Neural progenitor cell (in vitro differentiated cells): Measurements from ENCODE around the gene DELE1. TPM values are rescaled to one million over a fixed set of nuclear protein-coding genes. Genes with fewer than 3 reads are reported as not detected.
A peak's percentile ranks its signal among the peaks of the same experiment; 100 is the strongest.

ENCODE experiments used
- DNase-seq: peaks from one replicate; pipeline ENCODE4 v3.0.0-alpha.2; 2016; ENCODE audit warnings: low spot score
- H2AFZ ChIP-seq: fragments of 200-600 bp; sonication (generic); replicated peaks from 2 replicates; pipeline ENCODE4 v1.6.1; 2016; ENCODE audit warnings: antibody characterized with exemption
- H3F3A ChIP-seq: fragments of 200-600 bp; sonication (generic); 2 replicates; pipeline ENCODE4 v1.6.1; 2016; ENCODE audit warnings: antibody characterized with exemption, low read depth
- H3K27ac ChIP-seq: fragments of 200-600 bp; sonication (generic); 2 replicates; pipeline ENCODE4 v1.5.1; 2016; ENCODE audit warnings: mild to moderate bottlenecking
- H3K27me3 ChIP-seq: fragments of 200-600 bp; sonication (generic); 2 replicates; pipeline ENCODE4 v1.6.1; 2016; ENCODE audit warnings: mild to moderate bottlenecking, moderate library complexity
- H3K36me3 ChIP-seq: fragments of 200-600 bp; sonication (generic); 2 replicates; pipeline ENCODE4 v1.5.1; 2016
- H3K4me1 ChIP-seq: fragments of 200-600 bp; sonication (generic); 2 replicates; pipeline ENCODE4 v1.6.1; 2016; ENCODE audit warnings: mixed run types
- H3K4me2 ChIP-seq: fragments of 200-600 bp; sonication (generic); 2 replicates; pipeline ENCODE4 v1.6.1; 2016
- H3K4me3 ChIP-seq: fragments of 200-600 bp; sonication (generic); 2 replicates; pipeline ENCODE4 v1.5.1; 2016
- H3K79me2 ChIP-seq: fragments of 200-600 bp; sonication (generic); 2 replicates; pipeline ENCODE4 v1.6.1; 2016; ENCODE audit warnings: low read depth
- H3K9ac ChIP-seq: fragments of 200-600 bp; sonication (generic); 2 replicates; pipeline ENCODE4 v1.6.1; 2016
- H3K9me3 ChIP-seq: fragments of 200-600 bp; sonication (generic); 2 replicates; pipeline ENCODE4 v1.5.1; 2016; ENCODE audit warnings: low read depth
- H4K20me1 ChIP-seq: fragments of 200-600 bp; sonication (generic); 2 replicates; pipeline ENCODE4 v1.6.1; 2016; ENCODE audit warnings: low read depth
- H3K27ac Mint-ChIP-seq: 3 replicates; pipeline ENCODE4 v1.8.0; 2021; ENCODE audit warnings: mixed read lengths
- H3K27me3 Mint-ChIP-seq: 2 replicates; pipeline ENCODE4 v1.8.0; 2022; ENCODE audit warnings: low read depth, mild to moderate bottlenecking, inconsistent platforms, moderate library complexity, mixed read lengths; ENCODE audit not compliant: insufficient read depth
- H3K36me3 Mint-ChIP-seq: 3 replicates; pipeline ENCODE4 v1.8.0; 2021; ENCODE audit warnings: mixed read lengths
- H3K4me1 Mint-ChIP-seq: 3 replicates; pipeline ENCODE4 v1.8.0; 2021; ENCODE audit warnings: mixed read lengths
- H3K4me3 Mint-ChIP-seq: 3 replicates; pipeline ENCODE4 v1.8.0; 2021; ENCODE audit warnings: mild to moderate bottlenecking, moderate library complexity, mixed read lengths
- H3K9me3 Mint-ChIP-seq: 3 replicates; pipeline ENCODE4 v1.8.0; 2020; ENCODE audit warnings: mixed read lengths
- EZH2 ChIP-seq: fragments of 200-600 bp; sonication (generic); IDR thresholded peaks from 2 replicates; pipeline ENCODE4 v1.6.1; 2017; ENCODE audit warnings: antibody characterized with exemption, mild to moderate bottlenecking, moderate library complexity
- EZH2phosphoT487 ChIP-seq: fragments of 200-600 bp; sonication (generic); IDR thresholded peaks from 2 replicates; pipeline ENCODE4 v1.6.1; 2017; ENCODE audit warnings: antibody characterized with exemption
- total RNA-seq: library from RNA; depleted of rRNA; stranded (reverse); fragments of >200 nt; gene quantifications from 2 replicates; pipeline ENCODE4 v1.2.3, GENCODE V29; 2015; ENCODE audit warnings: low replicate concordance
- TF ChIP-seq, protein P1 (sequence below): fragments of 200-600 bp; sonication (generic); IDR thresholded peaks from 2 replicates; pipeline ENCODE4 v1.5.1; 2017; ENCODE audit warnings: antibody characterized with exemption, mild to moderate bottlenecking

The DELE1 gene
- total RNA-seq, 1 donor from 2014 or later = 47.7 TPM

DNA sequence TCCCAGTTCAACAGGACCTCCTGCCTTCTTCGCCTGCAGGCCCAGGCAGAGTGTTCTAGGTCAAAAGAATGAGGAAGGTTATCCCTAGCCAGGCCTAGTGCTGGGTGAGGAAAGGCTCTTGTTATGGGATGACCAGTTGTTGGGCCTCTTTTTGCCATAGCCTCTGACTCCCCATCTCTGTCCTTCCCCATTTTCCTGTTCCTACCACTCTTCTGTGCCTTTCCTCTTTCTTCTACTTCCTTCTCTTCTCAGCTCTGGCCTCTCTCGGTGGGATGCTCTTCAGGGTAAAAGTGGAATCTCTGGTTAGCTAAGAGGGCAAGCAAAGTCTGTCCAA is 44.3 kb upstream of the DELE1 start:
- Histone ChIP-seq H3K4me3 (peak overlapping the region; percentile 0), H2AFZ (no peak overlapping the region), H3K79me2 (peaks cover 36% of the 10 kb centered on the region), H3K9me3 (no peaks in the 10 kb centered on the region), H3K27ac (no peak overlapping the region), H3K27me3 (peaks cover 13% of the 10 kb centered on the region), H3F3A (peaks cover 77% of the 10 kb centered on the region), H4K20me1 (peaks cover 40% of the 10 kb centered on the region), H3K36me3 (no peaks in the 10 kb centered on the region), H3K9ac (no peak overlapping the region), H3K4me1 (peaks cover 54% of the 10 kb centered on the region), H3K4me2 (peak overlapping the region; percentile 97)
- H3K27ac Mint-ChIP-seq = peak overlapping the region; percentile 1
- no peak for DNase-seq
- TF ChIP-seq EZH2 (no peak), EZH2phosphoT487 (no peak)
- TF ChIP-seq, protein P1, sequence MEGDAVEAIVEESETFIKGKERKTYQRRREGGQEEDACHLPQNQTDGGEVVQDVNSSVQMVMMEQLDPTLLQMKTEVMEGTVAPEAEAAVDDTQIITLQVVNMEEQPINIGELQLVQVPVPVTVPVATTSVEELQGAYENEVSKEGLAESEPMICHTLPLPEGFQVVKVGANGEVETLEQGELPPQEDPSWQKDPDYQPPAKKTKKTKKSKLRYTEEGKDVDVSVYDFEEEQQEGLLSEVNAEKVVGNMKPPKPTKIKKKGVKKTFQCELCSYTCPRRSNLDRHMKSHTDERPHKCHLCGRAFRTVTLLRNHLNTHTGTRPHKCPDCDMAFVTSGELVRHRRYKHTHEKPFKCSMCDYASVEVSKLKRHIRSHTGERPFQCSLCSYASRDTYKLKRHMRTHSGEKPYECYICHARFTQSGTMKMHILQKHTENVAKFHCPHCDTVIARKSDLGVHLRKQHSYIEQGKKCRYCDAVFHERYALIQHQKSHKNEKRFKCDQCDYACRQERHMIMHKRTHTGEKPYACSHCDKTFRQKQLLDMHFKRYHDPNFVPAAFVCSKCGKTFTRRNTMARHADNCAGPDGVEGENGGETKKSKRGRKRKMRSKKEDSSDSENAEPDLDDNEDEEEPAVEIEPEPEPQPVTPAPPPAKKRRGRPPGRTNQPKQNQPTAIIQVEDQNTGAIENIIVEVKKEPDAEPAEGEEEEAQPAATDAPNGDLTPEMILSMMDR = no peak
- H3K27me3 Mint-ChIP-seq = peaks cover 30% of the 10 kb centered on the region
- H3K36me3 Mint-ChIP-seq = no peaks in the 10 kb centered on the region
- peak overlapping the region; percentile 84 for H3K4me3 Mint-ChIP-seq
- peaks cover 68% of the 10 kb centered on the region for H3K4me1 Mint-ChIP-seq
- H3K9me3 Mint-ChIP-seq = no peaks in the 10 kb centered on the region

DNA sequence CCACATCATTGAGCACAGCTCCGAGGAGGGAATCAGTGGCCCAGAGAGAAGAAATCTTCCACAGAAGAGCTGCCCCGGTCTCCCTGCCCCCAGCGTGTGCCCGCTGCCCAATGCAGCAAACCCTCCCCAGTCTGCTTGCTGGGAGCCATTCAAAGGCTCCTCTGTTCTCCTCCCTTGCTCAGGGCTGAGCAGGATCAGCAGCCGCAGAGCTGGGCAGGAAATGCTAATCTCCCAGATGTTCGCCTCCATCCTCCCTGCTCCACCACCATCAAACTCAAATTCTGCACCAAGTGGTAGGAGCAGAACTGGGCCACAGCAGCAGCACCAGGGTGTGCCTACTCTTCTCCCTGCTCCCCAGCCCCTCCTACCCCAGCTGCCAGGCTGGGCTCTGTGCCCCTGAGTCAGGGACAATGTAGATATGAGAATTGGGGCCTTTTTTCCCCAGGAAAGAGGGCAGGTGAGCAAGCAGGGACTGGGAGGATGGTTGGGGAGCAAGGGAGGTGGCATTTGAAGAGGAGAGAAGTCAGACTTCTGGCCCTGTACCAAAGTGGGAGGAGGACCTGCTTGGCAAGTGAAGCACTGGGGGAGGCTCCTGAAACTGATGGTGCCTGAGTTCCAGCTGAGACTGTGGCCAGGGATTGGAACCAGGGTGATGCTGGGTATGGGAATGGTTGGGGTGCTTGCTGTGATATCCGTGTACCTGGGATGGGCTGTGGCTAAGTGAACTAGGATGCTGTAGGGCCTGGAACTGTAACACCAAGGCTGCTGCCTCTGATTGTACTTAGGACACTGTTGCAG is 43.5 kb upstream of the DELE1 start:
- peak; percentile 55 for DNase-seq
- H3K27ac ChIP-seq = no peak overlapping the region

DNA sequence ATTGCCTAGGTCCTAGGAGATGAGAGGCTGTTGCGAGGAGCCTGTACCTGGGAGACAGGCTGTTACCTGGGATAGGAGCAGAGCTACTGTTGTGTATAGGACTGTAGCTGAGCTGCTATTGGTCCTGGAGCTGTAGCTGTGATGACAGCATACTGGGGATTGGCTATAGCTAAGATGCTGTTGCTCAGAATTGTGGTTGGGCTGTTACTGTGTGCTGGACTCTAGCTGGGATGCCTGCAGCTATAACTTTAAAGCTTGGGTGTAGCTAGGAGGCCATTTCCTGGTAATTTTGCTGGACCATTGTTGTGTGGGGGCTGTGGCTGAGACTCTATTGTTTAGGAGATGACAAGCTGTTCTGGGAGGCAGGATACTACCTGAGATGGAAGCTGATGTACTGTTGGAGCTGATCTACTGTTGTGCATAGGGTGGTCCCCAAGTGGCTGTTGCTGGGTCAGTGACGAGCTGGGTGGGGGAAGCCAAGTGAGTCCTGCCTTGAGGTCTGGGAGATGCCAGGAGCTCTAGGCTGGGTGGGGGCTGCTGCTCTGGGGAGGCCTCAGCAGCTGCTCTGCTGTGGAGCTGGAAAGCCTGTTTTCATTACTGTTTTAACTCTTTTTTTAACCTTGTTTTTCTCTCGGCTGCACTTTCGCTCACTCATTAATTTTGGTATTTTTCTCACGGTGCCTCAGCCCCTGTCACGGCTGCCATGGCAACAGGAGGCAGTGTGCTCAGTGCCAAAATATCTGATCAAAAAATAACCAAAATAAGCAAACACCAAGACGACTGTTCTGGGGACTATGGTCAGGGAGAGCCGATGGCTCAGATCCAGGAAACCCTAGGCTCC is 42.5 kb upstream of the DELE1 start:
- H3F3A ChIP-seq = peaks cover 63% of the 10 kb centered on the region
- H3K9me3 Mint-ChIP-seq = no peaks in the 10 kb centered on the region
- H3K27ac ChIP-seq = no peak overlapping the region
- peaks cover 49% of the 10 kb centered on the region for H4K20me1 ChIP-seq
- peaks cover 62% of the 10 kb centered on the region for H3K4me1 Mint-ChIP-seq
- H3K9me3 ChIP-seq = no peaks in the 10 kb centered on the region
- peak overlapping the region; percentile 74 for H3K27ac Mint-ChIP-seq
- H3K36me3 ChIP-seq = no peaks in the 10 kb centered on the region
- H3K4me2 ChIP-seq = peak overlapping the region; percentile 93
- H3K4me3 ChIP-seq = no peak overlapping the region
- no peak overlapping the region for H3K9ac ChIP-seq
- peaks cover 22% of the 10 kb centered on the region for H3K27me3 ChIP-seq
- TF ChIP-seq, protein P1 = no peak
- TF ChIP-seq EZH2phosphoT487 = no peak
- no peak for TF ChIP-seq EZH2
- H3K36me3 Mint-ChIP-seq = no peaks in the 10 kb centered on the region
- H3K4me3 Mint-ChIP-seq = peak overlapping the region; percentile 57
- H3K27me3 Mint-ChIP-seq = peaks cover 21% of the 10 kb centered on the region
- peaks cover 43% of the 10 kb centered on the region for H3K4me1 ChIP-seq
- peaks cover 19% of the 10 kb centered on the region for H3K79me2 ChIP-seq
- DNase-seq = peak; percentile 27
- H2AFZ ChIP-seq = no peak overlapping the region

More for the DNA sequence above, 43.5 kb upstream of the DELE1 start:
- H3K9me3 ChIP-seq = no peaks in the 10 kb centered on the region
- H3K9ac ChIP-seq = no peak overlapping the region
- H4K20me1 ChIP-seq = peaks cover 43% of the 10 kb centered on the region
- peak overlapping the region; percentile 97 for H3K4me2 ChIP-seq
- peaks cover 29% of the 10 kb centered on the region for H3K79me2 ChIP-seq
- Mint-ChIP-seq H3K4me3 (peak overlapping the region; percentile 84), H3K36me3 (no peaks in the 10 kb centered on the region), H3K27ac (no peak overlapping the region), H3K27me3 (peaks cover 26% of the 10 kb centered on the region), H3K9me3 (no peaks in the 10 kb centered on the region), H3K4me1 (peaks cover 67% of the 10 kb centered on the region)
- H3K4me1 ChIP-seq = peaks cover 46% of the 10 kb centered on the region
- H3K4me3 ChIP-seq = peak overlapping the region; percentile 0
- TF ChIP-seq, protein P1 = no peak
- no peak for TF ChIP-seq EZH2phosphoT487
- no peak for TF ChIP-seq EZH2
- H2AFZ ChIP-seq = no peak overlapping the region
- peaks cover 21% of the 10 kb centered on the region for H3K27me3 ChIP-seq
- H3K36me3 ChIP-seq = no peaks in the 10 kb centered on the region
- H3F3A ChIP-seq = peaks cover 70% of the 10 kb centered on the region
